Prostate gland (tissue), 2 donors: ENCODE measurements around the gene FH. TPM values are rescaled to one million over a fixed set of nuclear protein-coding genes. Genes with fewer than 3 reads are reported as not detected.

ENCODE experiments used
- DNase-seq: peaks from one replicate; pipeline ENCODE4 v3.0.0-alpha.2; 2019; ENCODE audit warnings: low spot score
- H3K27ac ChIP-seq, 2 donors: fragments of 200-600 bp; sonication (generic); 2 replicates each; pipeline ENCODE4 v1.5.1; 2017 to 2019
- H3K27me3 ChIP-seq: fragments of 200-600 bp; sonication (generic); replicated peaks from 2 replicates; pipeline ENCODE4 v1.5.1; 2019; ENCODE audit not compliant: insufficient read depth
- H3K36me3 ChIP-seq, 2 donors: fragments of 200-600 bp; sonication (generic); 1 replicate in 1 of 2; 2 replicates in 1 of 2; pipeline versions ENCODE4 v1.5.1 to v1.8.1; 2017 to 2019
- H3K4me1 ChIP-seq: fragments of 200-600 bp; sonication (generic); replicated peaks from 2 replicates; pipeline ENCODE4 v1.5.1; 2019
- H3K4me3 ChIP-seq, 2 donors: fragments of 200-600 bp; sonication (generic); 2 replicates each; pipeline ENCODE4 v1.5.1; 2017 to 2019
- H3K9me3 ChIP-seq: fragments of 200-600 bp; sonication (generic); 2 replicates; pipeline ENCODE4 v1.5.1; 2017
- CTCF ChIP-seq, 4 experiments: fragments of 200-600 bp in 2 of 4; fragments of 450-650 bp in 2 of 4; sonication (generic) in 2 of 4; IDR thresholded peaks; 1 replicate in 3 of 4; 2 replicates in 1 of 4; pipeline ENCODE4 v1.5.1; 2016 to 2019; ENCODE audit warnings: antibody characterized with exemption in 4 of 4, mild to moderate bottlenecking in 2 of 4, moderate library complexity in 2 of 4
- POLR2A ChIP-seq: fragments of 450-650 bp; IDR thresholded peaks from one replicate; pipeline ENCODE4 v1.6.1; 2016; ENCODE audit warnings: antibody characterized with exemption, mild to moderate bottlenecking
- POLR2AphosphoS5 ChIP-seq: sonication (generic); formaldehyde crosslinking; IDR thresholded peaks from one replicate; pipeline ENCODE4 v1.6.1; 2017; ENCODE audit warnings: antibody characterized with exemption
- WGBS: methylation state at CpG from one replicate; pipeline ENCODE4 v1.1.5; 2018; 5-methylcytosine and 5-hydroxymethylcytosine counted together
- intact Hi-C: fragments of 100-400 bp; cut with DNase I; formaldehyde crosslinking; loops from one replicate; pipeline ENCODE4 v1.14.2; 2022
- total RNA-seq, 2 donors: library from RNA; depleted of rRNA; stranded (reverse); fragments of >200 nt; gene quantifications; one replicate each; pipeline ENCODE4 v1.1.0, GENCODE V29; 2016

Gene FH
- total RNA-seq, 2 donors from 2014 or later: 43.8 to 45.4 TPM

- Histone ChIP-seq H3K27ac (no peak overlapping the region), H3K4me1 (no peaks in the 10 kb centered on the region), H3K9me3 (no peaks in the 10 kb centered on the region), H3K27me3 (no peaks in the 10 kb centered on the region), H3K36me3 (no peaks in the 10 kb centered on the region), H3K4me3 (no peak overlapping the region)
- 75% methylated on average over 4 of the region's 4 CpGs for WGBS
- no peak for DNase-seq
- TF ChIP-seq POLR2A (no peak), CTCF (IDR thresholded peaks at IDR 0.05) (no peak), POLR2AphosphoS5 (no peak)
- intact Hi-C loops: no loop called here
Observed at GRCh38 chr1:241464985-241465384, 54.6 kb downstream of the FH start.

- 72% methylated on average over 2 of the region's 2 CpGs for WGBS
Observed at GRCh38 chr1:241462391-241462790, 57.2 kb downstream of the FH start.

GRCh38 chr1:241460098-241460873 is 59.3 kb downstream of the FH start:
- H3K36me3 ChIP-seq: no peaks in the 10 kb centered on the region
- no peaks in the 10 kb centered on the region for H3K9me3 ChIP-seq
- intact Hi-C loops: no loop called here
- no peak overlapping the region for H3K27ac ChIP-seq
- DNase-seq: no peak
- TF ChIP-seq POLR2AphosphoS5 (no peak), POLR2A (no peak), CTCF (IDR thresholded peaks at IDR 0.05) (no peak)
- 67% methylated on average over 6 of the region's 6 CpGs for WGBS
- no peak overlapping the region for H3K4me3 ChIP-seq
- no peaks in the 10 kb centered on the region for H3K4me1 ChIP-seq
- no peaks in the 10 kb centered on the region for H3K27me3 ChIP-seq

More at GRCh38 chr1:241462391-241462790, 57.2 kb downstream of the FH start:
- H3K27ac ChIP-seq: no peak overlapping the region
- H3K36me3 ChIP-seq: no peaks in the 10 kb centered on the region
- no peaks in the 10 kb centered on the region for H3K4me1 ChIP-seq
- no peak for DNase-seq
- H3K27me3 ChIP-seq: no peaks in the 10 kb centered on the region
- H3K4me3 ChIP-seq: no peak overlapping the region
- intact Hi-C loops: no loop called here
- TF ChIP-seq POLR2AphosphoS5: no peak
- no peak for TF ChIP-seq POLR2A
- TF ChIP-seq CTCF (IDR thresholded peaks at IDR 0.05): no peak
- H3K9me3 ChIP-seq: no peaks in the 10 kb centered on the region

- Histone ChIP-seq H3K4me3 (no peak overlapping the region), H3K27ac (no peak overlapping the region), H3K4me1 (no peaks in the 10 kb centered on the region), H3K27me3 (no peaks in the 10 kb centered on the region), H3K36me3 (no peaks in the 10 kb centered on the region), H3K9me3 (no peaks in the 10 kb centered on the region)
- DNase-seq: no peak
- intact Hi-C loops: no loop called here
- WGBS: 45% methylated on average over 2 of the region's 2 CpGs
- TF ChIP-seq POLR2A: no peak
- TF ChIP-seq CTCF (IDR thresholded peaks at IDR 0.05): no peak
- no peak for TF ChIP-seq POLR2AphosphoS5
Observed at GRCh38 chr1:241459186-241459802, 60.3 kb downstream of the FH start.

GRCh38 chr1:241457421-241457820 is 62.1 kb downstream of the FH start:
- no peak for DNase-seq
- H3K27me3 ChIP-seq: no peaks in the 10 kb centered on the region
- H3K4me3 ChIP-seq: no peak overlapping the region
- no peaks in the 10 kb centered on the region for H3K36me3 ChIP-seq
- TF ChIP-seq POLR2A: no peak
- no peak for TF ChIP-seq POLR2AphosphoS5
- no peak for TF ChIP-seq CTCF (IDR thresholded peaks at IDR 0.05)
- H3K4me1 ChIP-seq: no peaks in the 10 kb centered on the region
- intact Hi-C loops: no loop called here
- H3K9me3 ChIP-seq: no peaks in the 10 kb centered on the region
- no peak overlapping the region for H3K27ac ChIP-seq
